Caco-2 (cell line): ENCODE measurements around the gene CDC42EP5. TPM values are rescaled to one million over a fixed set of nuclear protein-coding genes. Genes with fewer than 3 reads are reported as not detected.

Experiments used
- BruUV-seq: library from RNA; stranded (reverse); fragments of 400-500 nt; replicated peaks from 2 replicates; lab custom pipeline; 2021; lab: Mats Ljungman, UMichigan
- CTCF ChIA-PET: fragments of 300-600 bp; sonication (Branson Sonifier 250); formaldehyde crosslinking; loops from one replicate; lab custom pipeline; 2022; ENCODE audit warnings: antibody characterized with exemption; lab: Charles Lee
- POLR2A ChIA-PET: fragments of 300-600 bp; sonication (Branson Sonifier 250); formaldehyde crosslinking; loops from one replicate; lab custom pipeline; 2022; ENCODE audit warnings: antibody characterized with exemption; lab: Charles Lee
- DNase-seq, 2 experiments: peaks; one replicate each; pipeline versions ENCODE4 v3.0.0 to v3.0.0-alpha.2; 2020 to 2022
- H3K27me3 ChIP-seq: replicated peaks from 2 replicates; pipeline ENCODE4 v1.6.0; 2011; ENCODE audit warnings: low read length; ENCODE audit not compliant: control insufficient read depth, insufficient read depth
- H3K36me3 ChIP-seq: 2 replicates; pipeline ENCODE4 v1.5.1; 2011; ENCODE audit warnings: low read length; ENCODE audit not compliant: control insufficient read depth, insufficient read depth
- H3K4me1 ChIP-seq: fragments of 250-450 bp; sonication (Bioruptor Pico); 2 replicates; pipeline ENCODE4 v1.5.1; 2020; ENCODE audit warnings: mild to moderate bottlenecking
- H3K4me3 ChIP-seq: 2 replicates; pipeline ENCODE4 v1.5.1; 2011; ENCODE audit warnings: low read depth, mild to moderate bottlenecking, control low read depth, low read length
- H3K9me3 ChIP-seq: fragments of 250-450 bp; sonication (Bioruptor Pico); 2 replicates; pipeline ENCODE4 v1.5.1; 2020; ENCODE audit warnings: mild to moderate bottlenecking, moderate library complexity
- H3K27ac Mint-ChIP-seq: one replicate; pipeline ENCODE4 v1.8.0; 2022; ENCODE audit warnings: mixed read lengths; ENCODE audit not compliant: unreplicated experiment
- H3K27me3 Mint-ChIP-seq: one replicate; pipeline ENCODE4 v1.8.0; 2022; ENCODE audit warnings: mixed read lengths; ENCODE audit not compliant: insufficient read depth, unreplicated experiment
- H3K36me3 Mint-ChIP-seq: one replicate; pipeline ENCODE4 v1.8.0; 2022; ENCODE audit warnings: mild to moderate bottlenecking, mixed read lengths; ENCODE audit not compliant: insufficient read depth, unreplicated experiment
- H3K4me1 Mint-ChIP-seq: one replicate; pipeline ENCODE4 v1.8.0; 2022; ENCODE audit warnings: low read depth, mixed read lengths; ENCODE audit not compliant: unreplicated experiment
- H3K4me3 Mint-ChIP-seq: one replicate; pipeline ENCODE4 v1.8.0; 2022; ENCODE audit warnings: mild to moderate bottlenecking, moderate library complexity, mixed read lengths; ENCODE audit not compliant: unreplicated experiment
- H3K9me3 Mint-ChIP-seq: one replicate; pipeline ENCODE4 v1.8.0; 2022; ENCODE audit warnings: mixed read lengths; ENCODE audit not compliant: unreplicated experiment
- intact Hi-C: fragments of 100-400 bp; cut with micrococcal nuclease; formaldehyde crosslinking; loops from one replicate; pipeline ENCODE4 v1.10.0; 2022; ENCODE audit not compliant: unreplicated experiment
- total RNA-seq: library from RNA; stranded (reverse); gene quantifications from 2 replicates; pipeline ENCODE4 v1.2.3, GENCODE V29; 2022
- TF ChIP-seq, protein P1 (sequence below), 2 experiments: fragments of 200-600 bp in 1 of 2; IDR thresholded peaks; 1 replicate in 1 of 2; 2 replicates in 1 of 2; pipeline versions ENCODE4 v1.5.1 to v1.8.0; 2011 to 2022; ENCODE audit warnings: antibody characterized with exemption in 1 of 2, control low read depth in 1 of 2, inconsistent platforms in 1 of 2, low read depth in 1 of 2, low read length in 1 of 2, mild to moderate bottlenecking in 1 of 2, moderate library complexity in 1 of 2; ENCODE audit not compliant: insufficient read depth in 1 of 2, severe bottlenecking in 1 of 2, unreplicated experiment in 1 of 2

CDC42EP5 gene
- total RNA-seq, 1 experiment from 2014 or later, result 8.6 TPM

DNA sequence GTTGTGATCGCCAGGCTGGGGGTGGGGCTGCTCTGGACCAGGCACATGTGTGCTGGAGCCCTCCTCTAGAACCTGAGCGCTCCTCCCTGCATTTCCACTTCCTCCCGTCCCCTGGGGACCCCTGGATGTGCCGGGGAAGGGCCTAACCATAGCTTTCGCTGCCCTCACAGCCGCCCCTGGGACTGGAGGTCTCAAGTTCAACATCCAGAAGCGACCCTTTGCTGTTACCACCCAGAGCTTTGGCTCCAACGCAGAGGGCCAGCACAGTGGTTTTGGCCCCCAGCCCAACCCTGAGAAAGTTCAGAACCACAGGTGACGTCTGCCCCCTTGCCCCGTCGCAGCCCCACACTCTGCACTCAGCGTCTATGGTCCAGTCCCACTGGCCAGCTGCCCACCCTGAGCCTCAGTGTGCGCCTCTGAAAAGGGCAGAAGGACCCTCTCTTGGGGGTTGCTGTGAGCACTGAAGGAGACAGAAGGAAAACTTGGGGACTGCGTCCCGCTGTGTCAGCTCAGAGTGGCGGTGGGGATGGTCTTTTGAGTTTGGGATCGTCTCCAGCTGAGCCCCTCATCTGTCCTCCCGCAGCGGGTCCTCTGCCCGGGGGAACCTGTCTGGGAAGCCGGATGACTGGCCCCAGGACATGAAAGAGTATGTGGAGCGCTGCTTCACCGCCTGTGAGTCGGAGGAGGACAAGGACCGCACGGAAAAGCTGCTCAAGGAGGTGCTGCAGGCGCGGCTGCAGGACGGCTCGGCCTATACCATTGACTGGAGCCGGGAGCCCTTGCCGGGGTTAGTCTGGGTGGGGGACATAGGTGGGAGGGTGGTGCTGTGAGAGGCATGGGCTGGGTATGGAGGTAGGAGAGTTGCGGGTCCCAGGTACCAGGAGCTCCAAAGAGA lies 18.1 kb downstream of the CDC42EP5 start:
- no TSS peak for BruUV-seq

DNA sequence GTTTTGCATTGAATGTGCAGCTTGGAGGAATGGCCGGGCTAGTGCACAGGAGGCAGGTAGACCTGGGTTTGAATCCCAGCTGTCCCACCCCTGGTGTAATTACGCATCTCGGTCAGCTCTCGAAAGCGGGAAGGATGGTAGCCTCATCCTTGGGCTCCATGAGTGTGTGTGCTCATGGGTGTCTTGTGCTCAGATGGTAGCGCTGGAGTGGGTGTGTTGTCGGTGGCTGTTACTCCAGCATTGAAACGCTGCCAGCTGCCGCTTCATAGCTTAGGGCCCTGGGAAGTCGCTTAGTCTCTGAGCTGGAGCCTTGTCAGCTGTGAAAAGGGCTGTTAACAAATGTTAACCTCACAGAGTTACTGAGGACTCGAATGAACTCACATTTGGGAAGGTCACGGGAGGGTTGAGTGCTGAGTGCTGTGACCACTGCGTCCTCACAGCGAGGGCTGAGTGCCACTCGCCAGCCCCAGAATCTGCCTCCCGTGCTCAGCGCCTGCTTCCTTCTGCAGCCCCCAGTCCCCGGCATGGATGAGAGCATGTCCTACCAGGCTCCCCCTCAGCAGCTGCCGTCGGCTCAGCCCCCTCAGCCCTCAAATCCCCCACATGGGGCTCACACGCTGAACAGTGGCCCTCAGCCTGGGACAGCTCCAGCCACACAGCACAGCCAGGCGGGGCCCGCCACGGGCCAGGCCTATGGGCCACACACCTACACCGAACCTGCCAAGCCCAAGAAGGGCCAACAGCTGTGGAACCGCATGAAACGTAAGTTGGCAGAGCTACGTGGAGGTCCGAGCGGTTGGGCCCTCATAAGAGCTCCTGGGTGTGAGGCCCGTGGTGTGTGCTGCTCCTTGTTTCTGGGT lies 18.9 kb downstream of the CDC42EP5 start:
- no peak for DNase-seq
- ChIA-PET POLR2A (interaction anchor here (0.7 to 1.1 kb wide), 2 partner anchors 9 to 576 kb away, joined by 3 to 4 read pairs; no protein-coding TSS in a partner anchor), CTCF (no interaction called here)
- Mint-ChIP-seq H3K4me1 (peaks cover 13% of the 10 kb centered on the region), H3K36me3 (peaks cover 97% of the 10 kb centered on the region), H3K9me3 (no peaks in the 10 kb centered on the region), H3K4me3 (no peak overlapping the region), H3K27ac (no peak overlapping the region), H3K27me3 (no peaks in the 10 kb centered on the region)
- H3K9me3 ChIP-seq, result no peaks in the 10 kb centered on the region
- H3K27me3 ChIP-seq, result no peaks in the 10 kb centered on the region
- H3K36me3 ChIP-seq, result peaks cover 16% of the 10 kb centered on the region
- TF ChIP-seq, protein P1, sequence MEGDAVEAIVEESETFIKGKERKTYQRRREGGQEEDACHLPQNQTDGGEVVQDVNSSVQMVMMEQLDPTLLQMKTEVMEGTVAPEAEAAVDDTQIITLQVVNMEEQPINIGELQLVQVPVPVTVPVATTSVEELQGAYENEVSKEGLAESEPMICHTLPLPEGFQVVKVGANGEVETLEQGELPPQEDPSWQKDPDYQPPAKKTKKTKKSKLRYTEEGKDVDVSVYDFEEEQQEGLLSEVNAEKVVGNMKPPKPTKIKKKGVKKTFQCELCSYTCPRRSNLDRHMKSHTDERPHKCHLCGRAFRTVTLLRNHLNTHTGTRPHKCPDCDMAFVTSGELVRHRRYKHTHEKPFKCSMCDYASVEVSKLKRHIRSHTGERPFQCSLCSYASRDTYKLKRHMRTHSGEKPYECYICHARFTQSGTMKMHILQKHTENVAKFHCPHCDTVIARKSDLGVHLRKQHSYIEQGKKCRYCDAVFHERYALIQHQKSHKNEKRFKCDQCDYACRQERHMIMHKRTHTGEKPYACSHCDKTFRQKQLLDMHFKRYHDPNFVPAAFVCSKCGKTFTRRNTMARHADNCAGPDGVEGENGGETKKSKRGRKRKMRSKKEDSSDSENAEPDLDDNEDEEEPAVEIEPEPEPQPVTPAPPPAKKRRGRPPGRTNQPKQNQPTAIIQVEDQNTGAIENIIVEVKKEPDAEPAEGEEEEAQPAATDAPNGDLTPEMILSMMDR (IDR thresholded peaks at IDR 0.05; ENCODE audit: insufficient read depth in 1 of 2, low read depth in 1 of 2, low read length in 1 of 2, severe bottlenecking in 1 of 2, unreplicated experiment in 1 of 2), result no peak
- H3K4me1 ChIP-seq, result no peaks in the 10 kb centered on the region; the same call in 1 of the 2 replicates
- no peak overlapping the region for H3K4me3 ChIP-seq
- no TSS peak for BruUV-seq
- intact Hi-C loops, result no loop called here

More for the DNA sequence above, 18.1 kb downstream of the CDC42EP5 start:
- Histone ChIP-seq H3K36me3 (peaks cover 18% of the 10 kb centered on the region), H3K4me3 (no peak overlapping the region), H3K27me3 (no peaks in the 10 kb centered on the region), H3K9me3 (no peaks in the 10 kb centered on the region), H3K4me1 (no peaks in the 10 kb centered on the region; the same call in 1 of the 2 replicates)
- Mint-ChIP-seq H3K4me1 (peaks cover 19% of the 10 kb centered on the region), H3K36me3 (peaks cover 97% of the 10 kb centered on the region), H3K4me3 (no peak overlapping the region), H3K27me3 (no peaks in the 10 kb centered on the region), H3K9me3 (no peaks in the 10 kb centered on the region), H3K27ac (no peak overlapping the region)
- TF ChIP-seq, protein P1 (IDR thresholded peaks at IDR 0.05; ENCODE audit: insufficient read depth in 1 of 2, low read depth in 1 of 2, low read length in 1 of 2, severe bottlenecking in 1 of 2, unreplicated experiment in 1 of 2), result no peak
- POLR2A ChIA-PET, result no interaction called here
- DNase-seq, result no peak
- intact Hi-C loops, result no loop called here
- CTCF ChIA-PET, result no interaction called here

DNA sequence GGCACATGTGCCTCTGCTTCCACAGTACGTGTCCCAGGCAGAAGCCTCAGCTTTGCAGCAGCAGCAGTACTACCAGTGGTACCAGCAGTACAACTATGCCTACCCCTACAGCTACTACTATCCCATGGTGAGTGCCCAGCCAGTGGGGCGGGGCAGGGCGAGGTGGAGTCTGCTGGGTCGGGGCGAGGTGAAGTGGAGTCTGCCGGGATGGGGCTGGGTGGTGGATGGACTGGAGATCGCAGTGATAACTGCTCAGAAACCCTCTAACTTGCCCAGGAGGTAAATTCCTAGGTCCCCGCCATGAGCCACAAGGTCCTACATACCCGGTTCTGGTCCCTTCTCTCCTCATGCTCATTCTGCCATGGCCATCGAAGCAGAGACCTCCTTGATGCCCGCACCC lies 20.5 kb downstream of the CDC42EP5 start:
- H3K27me3 Mint-ChIP-seq, result no peaks in the 10 kb centered on the region
- H3K4me3 Mint-ChIP-seq, result no peak overlapping the region
- Histone ChIP-seq H3K27me3 (no peaks in the 10 kb centered on the region), H3K36me3 (peaks cover 12% of the 10 kb centered on the region), H3K4me1 (peaks cover 2% of the 10 kb centered on the region), H3K9me3 (no peaks in the 10 kb centered on the region), H3K4me3 (no peak overlapping the region)
- no peaks in the 10 kb centered on the region for H3K9me3 Mint-ChIP-seq
- no peak for DNase-seq
- POLR2A ChIA-PET, result no interaction called here
- peaks cover 94% of the 10 kb centered on the region for H3K36me3 Mint-ChIP-seq
- H3K4me1 Mint-ChIP-seq, result peaks cover 13% of the 10 kb centered on the region
- CTCF ChIA-PET, result no interaction called here
- TF ChIP-seq, protein P1 (IDR thresholded peaks at IDR 0.05; ENCODE audit: insufficient read depth in 1 of 2, low read depth in 1 of 2, low read length in 1 of 2, severe bottlenecking in 1 of 2, unreplicated experiment in 1 of 2), result no peak
- no peak overlapping the region for H3K27ac Mint-ChIP-seq
- BruUV-seq, result no TSS peak
- intact Hi-C loops, result no loop called here
